Activated naive CD4-positive, alpha-beta T cell treated with anti-CD3 and anti-CD28 coated beads, Interleukin-2, amount 50 U/mL, for 16 hours (primary cell): Measurements from ENCODE around the gene CFAP410.
"Not testable (repeated sequence)": the region's sequence is repeated elsewhere in the genome, so short reads cannot be mapped to it uniquely, and the experiment has no call there.

ENCODE experiments used
- DNase-seq: peaks from one replicate; pipeline ENCODE4 v3.0.0-alpha.2; 2020

The CFAP410 gene

DNA sequence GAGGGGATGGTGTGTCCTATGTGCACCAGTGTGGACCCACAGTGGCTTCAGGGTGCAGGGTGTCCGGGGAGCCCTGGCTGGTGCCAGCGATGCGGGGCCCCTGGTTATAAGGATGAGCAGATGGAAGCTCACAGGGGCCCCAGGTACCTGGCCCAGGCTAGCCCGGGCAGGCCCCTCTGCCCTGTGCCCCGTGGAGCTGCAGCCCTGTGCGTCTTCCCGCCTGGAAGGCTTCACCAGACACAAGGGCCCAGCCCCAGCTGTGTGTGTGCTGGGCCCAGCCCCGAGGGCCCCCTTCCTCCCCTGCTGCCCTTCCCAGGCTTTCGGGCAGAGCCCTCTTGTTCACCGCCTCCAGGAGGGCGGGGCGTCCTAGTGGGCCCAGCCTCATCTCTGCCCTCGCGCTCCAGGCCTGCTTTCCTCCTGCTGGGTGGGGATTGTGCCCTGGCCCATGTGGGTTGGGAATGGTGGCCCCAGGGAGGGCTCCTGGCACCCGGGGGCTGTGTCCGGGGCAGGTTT lies 23.4 kb downstream of the CFAP410 start:
- no peak for DNase-seq

DNA sequence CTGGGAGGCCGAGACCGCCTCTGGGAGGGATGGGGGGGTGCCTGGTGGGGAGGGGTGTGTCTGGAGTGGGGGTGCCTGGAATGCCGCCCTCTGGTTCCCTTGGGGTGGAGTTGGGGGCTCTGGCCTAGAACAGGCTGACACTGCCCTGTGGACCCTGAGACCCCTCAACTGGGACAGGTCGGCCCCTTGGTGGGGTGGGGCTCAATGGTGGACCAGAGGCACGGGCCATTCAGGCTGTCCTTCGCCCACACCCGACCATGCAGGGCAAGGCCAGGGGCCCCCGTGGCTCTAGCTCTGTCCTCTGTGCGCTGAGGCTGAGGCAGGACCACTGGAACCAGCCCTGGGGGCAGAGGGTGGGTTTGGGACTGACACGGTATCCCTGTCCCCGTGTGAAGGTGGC lies 24.6 kb downstream of the CFAP410 start:
- no peak for DNase-seq

DNA sequence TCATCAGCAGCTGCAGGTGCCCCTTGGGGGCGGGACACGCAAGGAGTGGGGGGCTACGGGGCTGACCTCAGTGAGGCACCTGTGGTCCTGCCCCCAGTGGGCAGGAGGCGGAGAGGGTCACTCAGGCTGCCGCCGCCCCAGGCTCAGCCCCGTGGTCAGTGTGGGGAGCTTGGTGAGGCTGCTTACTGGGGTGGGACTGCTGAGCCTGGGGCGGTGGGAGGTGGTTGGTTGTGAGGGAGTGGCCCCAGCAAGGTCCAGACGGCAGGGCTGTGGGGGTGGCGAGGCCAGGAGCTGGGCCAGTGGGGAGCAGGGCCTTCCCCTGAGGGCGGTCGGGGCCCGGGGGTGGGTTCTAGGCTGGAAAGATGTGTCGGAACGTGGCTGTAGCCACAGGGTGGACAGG lies 25.1 kb downstream of the CFAP410 start:
- no peak for DNase-seq

DNA sequence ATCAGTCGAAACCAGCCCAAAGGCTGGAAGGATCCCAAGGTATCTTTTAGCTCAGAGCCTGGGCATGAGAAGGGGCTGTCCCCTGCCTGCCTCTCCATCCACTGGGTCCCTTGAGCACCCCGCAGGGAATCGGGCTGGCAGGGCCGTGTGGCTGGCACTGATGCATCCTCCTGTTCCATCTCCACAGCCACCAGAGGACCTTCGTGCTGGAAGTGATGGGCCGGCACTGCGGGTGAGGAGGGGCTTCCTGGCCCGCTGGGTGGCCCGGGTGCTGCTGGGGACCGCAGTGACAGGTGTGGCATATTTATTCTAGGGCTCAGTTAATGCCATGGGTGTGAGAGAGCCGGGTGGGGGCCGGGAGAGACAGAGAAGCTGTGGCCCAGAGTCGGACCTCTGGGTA lies 25.7 kb downstream of the CFAP410 start:
- DNase-seq = no peak

DNA sequence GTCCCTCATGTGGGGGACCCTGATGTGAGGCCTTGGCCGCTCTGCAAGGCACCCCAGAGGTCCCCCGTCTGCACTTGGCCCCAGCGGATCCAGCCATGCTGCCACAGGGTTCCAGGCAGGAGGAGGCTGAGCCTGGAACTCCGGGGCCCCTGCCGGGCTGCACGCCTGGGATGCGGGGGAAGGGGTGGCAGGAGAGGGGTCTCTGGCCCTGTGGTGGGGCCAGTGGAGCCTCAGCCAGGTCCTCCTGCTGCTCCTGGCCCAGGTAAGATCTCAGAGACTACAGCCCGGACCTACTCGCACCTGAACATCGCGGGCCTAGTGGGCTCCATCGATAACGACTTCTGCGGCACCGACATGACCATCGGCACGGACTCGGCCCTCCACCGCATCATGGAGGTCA lies 26.5 kb downstream of the CFAP410 start:
- no peak for DNase-seq

DNA sequence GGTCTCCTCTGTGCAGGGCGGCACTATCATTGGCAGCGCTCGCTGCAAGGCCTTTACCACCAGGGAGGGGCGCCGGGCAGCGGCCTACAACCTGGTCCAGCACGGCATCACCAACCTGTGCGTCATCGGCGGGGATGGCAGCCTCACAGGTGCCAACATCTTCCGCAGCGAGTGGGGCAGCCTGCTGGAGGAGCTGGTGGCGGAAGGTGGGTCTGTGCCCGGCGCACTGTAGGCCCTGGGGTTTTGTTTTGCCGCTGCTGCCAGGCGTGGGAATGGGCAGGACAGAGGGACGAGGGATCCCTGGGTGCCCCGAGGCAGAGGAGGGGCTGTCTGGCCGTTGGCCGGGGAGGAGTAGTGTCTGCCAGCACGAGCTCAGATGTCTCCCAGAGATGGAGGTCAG lies 27.1 kb downstream of the CFAP410 start:
- no peak for DNase-seq

DNA sequence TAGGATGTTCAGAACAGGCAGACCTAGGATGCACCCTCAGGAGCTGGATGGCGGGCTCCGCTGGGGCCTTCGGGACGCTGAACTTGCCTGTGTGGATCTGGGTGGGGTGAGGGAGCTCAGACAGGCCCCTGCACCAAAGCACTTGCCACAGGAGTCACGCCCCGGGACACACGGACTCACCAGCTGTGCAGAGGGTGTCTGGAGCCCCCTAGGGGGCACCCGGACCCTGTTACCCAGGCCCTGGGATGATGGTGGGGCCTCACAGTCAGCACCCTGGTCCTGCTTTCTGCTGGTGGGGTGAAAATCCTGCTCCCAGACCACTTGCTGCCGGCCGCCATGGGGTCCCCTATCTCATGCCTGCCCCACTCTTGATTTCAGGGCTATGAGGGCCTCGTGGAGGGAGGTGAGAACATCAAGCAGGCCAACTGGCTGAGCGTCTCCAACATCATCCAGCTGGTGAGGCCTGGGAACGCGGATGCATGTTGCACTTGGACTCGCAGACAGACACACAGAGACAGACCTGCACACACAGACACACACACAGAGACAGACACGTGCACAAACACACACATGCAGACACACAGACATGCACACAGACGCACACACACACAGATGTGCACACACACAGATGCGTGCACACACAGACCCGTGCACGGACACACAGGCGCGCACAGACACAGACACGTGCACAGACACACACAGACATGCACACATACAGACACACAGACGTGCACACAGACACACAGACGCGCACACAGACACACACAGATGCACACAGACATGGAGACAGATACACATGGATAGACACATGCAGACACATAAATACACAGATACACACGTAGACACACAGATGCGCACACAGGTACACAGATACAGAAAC lies 28.3 kb downstream of the CFAP410 start:
- no peak for DNase-seq

DNA sequence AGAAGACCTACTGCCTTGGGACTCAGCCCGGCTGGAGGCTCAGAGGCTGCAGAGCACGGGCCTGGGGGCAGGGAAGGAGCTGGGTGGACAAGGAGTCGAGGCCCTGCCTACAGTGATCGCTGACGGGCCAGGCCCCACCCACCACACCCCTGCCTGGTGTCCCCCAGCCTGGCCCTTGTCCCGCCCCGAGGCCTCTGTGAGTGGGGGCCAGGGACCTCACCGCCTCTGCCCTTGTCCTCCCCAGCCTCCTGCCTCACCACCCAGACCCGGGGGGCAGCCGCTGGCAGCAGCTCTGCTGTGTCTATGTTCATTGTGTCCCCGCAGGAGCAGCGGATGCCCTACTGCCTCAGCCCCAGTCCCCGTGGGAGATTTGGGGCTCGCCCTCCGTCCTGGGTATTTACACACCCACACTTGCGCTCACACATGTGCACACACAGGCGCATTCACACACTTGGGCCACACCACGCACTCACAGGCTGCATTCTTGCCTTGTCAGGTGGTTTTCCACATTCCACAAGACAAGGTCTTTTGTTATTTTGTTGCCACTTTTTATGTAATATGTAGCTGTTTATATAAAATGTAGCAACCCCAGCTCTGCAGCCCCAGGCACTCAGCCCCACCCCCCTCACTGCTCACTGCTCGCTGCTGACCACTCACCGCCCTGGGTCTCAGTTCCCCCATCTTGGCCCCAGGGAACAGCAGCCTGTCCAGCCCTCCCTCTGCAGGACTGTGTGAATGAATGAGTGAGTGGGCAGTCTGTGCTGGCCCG lies 32.1 kb downstream of the CFAP410 start:
- DNase-seq = no peak

DNA sequence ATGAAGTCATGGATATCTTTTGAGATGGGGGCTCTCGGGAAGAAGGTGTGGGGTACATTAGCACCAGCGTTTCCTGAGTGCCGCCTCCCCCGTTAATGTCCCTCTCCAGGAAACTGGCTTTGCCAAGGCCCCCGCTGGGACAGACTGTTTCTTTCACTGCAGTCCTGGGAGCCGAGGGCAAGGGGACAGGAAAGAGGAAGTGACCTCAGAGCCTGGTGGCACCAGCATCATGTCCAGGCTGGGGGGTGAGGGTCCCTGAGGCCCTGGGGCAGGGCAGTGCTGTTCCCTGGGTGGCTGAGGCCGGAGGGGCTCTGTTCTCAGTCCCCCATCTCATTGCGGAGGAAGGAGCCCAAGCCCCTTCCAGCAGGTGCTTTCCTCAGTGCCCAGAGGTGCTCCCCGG lies 33.5 kb downstream of the CFAP410 start:
- DNase-seq = no peak

DNA sequence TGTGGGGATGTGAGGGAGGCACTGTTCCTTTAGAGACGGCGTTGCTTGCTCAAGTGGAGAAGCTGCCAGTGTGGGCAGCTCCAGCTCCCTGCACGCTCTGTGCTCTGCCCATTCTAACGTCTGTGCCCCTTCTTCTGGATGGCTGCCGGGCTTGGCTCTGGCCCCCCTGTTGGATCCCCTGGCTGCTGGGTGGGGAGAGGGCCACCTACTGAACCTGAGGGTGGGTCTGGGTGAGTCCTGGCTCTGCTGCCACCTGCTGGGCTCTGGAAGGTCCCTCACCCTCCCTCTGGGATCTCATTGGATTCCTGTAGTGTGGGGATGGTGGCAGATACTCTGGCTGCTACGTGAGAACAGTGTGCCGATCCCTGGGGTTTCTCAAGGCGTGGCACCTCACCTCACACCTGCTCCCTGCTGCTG lies 34.3 kb downstream of the CFAP410 start:
- peak; percentile 57 for DNase-seq

DNA sequence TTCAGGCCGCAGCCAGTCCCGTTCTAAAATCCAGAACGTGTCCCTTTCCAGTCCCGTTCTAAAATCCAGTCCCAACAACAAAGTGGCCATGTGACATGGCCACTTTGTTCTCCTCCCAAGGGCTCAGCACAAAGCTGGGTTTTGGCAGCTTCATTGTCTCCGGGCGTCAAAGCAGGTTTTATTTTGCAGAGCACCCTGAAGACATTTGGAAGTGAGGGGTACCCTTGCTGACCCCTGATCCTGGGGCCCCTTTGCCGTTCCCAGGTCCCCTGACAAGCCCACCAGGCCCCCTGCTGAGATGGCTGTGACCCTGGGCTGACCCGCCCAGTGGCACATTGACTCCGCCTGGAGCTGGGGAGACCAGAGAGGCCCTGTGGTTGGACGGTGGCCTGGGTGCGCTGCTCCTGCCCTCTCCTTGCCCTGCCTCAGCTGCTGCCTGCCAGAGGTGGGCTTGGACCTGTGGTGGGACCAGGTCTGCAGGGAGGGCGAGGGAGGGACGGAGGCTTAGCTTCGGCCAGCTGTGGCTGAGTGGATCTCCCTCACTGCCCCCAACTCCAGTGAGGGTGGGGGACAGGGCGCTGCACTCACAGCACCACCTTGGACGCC lies 35.1 kb downstream of the CFAP410 start:
- no peak for DNase-seq

DNA sequence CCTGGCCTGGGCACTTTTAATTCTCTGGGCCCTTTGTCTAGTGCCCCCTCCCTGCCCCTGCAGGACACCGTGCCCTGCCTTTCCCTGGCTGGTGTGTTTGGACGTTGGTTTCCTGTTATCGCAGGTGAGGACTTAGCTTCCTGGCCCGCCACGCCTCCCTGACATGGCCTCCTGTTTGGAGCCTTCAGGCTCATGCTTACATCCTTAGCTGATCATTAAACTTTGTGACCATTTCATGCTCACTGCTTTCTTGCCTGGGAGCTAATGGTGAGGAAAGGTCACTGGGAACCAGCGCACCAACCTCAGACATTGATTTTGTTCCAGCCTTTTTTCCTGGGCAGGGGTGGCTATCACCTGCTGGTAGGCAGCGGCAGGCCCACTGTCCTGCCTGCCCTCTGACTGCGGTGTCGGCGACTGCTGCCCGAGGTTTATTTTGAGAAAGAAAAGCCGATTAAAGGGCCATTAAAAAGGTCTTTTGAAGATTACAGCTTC lies 35.7 kb downstream of the CFAP410 start:
- DNase-seq = no peak

DNA sequence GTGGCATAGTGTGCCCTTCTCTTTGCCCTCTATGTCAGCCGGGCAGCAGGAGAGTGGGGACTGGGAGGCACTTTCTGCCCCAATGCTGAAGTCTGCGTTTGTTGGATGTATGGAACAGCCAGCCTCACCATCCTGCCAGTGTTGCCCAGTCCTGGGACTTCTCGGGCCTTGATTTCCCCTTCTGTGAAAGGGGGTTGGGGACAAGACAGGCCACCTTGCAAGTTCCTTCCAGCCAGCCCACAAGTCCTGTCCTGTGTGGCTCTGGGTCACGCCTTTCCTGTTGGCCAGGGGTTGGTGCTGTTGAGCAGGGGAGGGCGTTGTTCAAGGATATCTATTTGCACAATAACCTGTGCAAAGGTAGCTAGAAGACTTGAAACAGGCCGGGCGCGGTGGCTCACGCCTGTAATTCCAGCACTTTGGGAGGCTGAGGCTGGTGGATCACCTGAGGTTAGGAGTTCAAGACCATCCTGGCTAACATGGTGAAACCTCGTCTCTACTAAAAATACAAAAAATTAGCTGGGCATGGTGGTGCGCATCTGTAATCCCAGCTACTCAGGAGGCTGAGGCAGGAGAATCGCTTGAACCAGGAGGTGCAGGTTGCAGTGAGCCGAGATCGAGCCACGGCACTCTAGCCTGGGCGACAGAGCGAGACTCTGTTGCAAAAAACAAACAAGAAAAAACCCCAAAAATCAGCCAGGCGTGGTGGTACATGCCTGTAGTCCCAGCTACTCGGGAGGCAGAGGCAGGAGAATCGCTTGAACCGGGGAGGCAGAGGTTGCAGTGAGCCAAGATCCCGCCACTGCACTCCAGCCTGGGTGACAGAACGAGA lies 36.4 kb downstream of the CFAP410 start:
- DNase-seq = not testable (repeated sequence)

DNA sequence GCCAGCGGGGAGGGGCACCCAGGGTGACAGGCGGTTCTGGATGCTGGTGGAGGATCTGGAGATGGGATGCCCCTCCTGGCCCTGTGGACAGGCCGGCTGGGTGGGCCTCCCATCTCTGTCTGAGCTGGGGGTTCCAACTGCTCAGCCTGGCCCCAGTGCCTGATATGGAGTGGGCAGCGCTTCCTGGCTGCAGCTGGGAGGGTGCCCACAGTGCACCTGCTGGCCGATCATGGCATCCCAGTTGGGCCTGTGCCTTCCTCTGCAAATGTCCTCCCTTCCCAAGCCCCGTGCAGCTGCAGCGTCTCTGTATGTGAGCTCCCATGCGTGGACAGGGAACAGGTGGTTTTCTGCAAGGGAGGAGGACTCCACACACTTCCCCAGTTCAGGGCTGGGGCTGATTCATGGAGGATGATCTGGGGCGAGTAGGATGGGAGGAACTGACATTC lies 37.2 kb downstream of the CFAP410 start:
- DNase-seq = no peak

DNA sequence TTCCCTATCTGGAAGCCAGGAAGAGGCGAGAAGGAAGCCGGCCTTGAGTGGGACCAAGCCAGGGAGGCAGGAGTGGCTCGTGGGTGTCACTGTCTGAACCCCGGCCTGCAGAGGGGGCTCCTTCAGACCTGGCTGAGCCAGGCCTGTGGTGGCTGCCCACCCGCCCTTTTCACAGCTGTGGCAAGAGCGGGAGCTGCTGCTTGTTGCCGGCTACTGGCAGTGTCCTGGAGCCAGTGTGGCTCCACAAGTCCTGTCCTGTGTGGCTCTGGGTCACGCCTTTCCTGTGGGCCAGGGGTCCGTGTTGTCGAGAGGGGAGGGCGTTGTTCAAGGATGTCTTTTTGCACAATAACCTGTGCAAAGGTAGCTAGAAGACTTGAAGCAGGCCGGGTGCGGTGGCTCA lies 38.0 kb downstream of the CFAP410 start:
- no peak for DNase-seq

DNA sequence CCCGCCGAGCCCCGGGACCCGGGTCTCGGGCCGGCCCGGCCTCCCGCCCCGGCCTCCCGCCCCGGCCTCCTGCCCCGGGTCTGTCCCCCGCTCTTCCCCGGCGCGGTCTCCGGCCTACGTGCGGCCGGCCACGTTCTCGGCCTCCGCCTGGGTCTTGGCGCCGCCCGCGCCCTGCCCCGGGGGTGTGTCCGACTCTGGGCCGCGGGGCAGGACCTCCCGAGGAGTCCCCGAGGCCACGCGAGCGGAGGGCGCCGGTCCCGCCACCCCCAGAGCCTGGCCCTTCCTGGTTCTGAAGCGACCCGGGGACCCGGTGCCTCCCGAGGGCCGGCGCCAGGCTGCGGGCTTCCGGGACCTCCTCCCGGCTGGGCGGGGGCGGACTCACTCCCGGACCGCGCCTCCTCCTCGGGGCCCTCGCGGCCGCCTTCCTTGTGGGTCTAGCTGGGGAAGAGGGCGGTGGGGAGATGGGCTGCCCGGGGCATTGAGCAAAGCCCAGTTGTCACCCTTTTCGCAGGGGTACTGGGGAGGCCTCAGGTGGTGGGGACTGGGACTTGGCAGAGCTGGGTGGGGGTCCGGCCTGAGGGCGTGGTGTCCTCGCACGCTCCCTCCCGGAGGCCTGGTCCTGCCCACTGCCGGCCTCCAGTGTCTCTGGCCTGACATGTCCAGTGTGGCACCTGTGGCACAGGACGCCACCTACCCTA lies 38.8 kb downstream of the CFAP410 start:
- peak; percentile 56 for DNase-seq

DNA sequence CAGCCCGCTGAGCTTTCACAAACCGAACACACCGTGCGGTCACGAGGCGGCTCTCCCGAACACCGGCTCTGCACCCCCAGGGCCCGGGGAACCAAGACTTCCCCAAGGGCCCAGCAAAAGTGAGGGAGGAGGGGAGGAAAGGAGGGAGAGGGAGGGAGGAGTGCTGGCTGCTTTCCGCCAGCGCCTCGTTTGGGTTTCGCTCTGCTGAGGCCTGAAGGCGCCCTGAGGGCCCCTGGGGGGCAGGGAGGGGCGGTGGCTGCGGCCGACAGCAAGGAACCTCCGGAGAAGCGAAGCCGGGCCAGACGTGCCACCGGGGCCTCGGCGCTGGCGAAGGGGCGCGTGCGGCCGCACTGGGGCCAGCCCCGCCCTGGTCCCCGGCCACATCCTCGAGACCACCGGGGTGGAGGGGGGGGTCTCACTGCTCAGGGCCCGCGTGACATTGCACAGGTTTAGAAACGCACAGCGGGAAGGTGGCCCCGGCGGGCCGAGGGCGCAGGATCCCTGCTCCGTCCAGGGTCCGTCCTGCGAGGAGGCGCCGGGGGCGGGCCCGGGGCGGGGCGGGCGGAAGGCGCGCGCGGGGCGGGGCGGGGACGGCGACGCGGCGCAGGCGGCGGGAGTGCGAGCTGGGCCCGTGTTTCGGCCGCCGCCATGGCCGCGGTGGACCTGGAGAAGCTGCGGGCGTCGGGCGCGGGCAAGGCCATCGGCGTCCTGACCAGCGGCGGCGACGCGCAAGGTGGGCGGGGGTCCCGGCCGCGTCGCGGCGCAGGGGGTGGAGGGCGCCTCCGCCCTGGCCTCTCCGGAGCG lies 39.5 kb downstream of the CFAP410 start, which contains the start of gene PFKL:
Gene PFKL (plus strand): TSS at position 596 of the 804 bp plus-strand sequence. CDS start 53 bp downstream, at position 649.
- DNase-seq = peak; percentile 57

DNA sequence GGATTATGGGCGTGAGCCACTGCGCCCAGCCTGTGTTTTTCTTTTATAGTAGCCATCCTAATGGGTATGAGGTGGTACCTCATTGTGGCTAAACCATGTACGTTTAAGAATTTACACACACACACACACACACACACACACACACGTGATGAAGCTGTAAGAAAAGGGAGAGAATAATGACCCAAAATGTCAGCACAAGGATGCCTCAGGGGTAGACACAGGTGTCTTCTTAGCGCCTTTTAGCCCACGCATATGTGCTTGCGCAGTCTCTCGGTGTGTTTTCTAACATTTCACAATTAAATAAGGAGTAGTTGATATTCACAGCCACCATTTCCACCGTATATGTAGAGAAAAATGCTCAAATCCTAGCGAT lies 40.1 kb downstream of the CFAP410 start:
- DNase-seq = no peak

DNA sequence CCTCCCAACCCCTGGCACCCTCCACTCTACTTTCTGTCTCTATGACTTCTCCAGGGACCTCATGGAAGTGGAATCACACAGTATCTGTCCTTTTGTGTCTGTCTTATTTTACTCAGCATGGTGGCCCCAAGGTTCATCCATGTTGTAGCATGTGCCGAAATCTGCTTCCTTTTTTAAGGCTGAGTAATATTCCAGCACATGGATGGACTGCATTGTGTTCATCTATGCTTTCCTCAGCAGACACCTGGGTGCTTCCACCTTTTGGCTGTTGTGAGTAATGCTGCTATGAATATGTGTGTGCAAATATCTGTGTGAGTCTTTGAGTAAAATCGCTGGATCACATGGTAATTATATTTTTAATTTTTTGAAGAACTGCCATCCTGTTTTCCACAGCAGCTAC lies 40.9 kb downstream of the CFAP410 start:
- DNase-seq = no peak

DNA sequence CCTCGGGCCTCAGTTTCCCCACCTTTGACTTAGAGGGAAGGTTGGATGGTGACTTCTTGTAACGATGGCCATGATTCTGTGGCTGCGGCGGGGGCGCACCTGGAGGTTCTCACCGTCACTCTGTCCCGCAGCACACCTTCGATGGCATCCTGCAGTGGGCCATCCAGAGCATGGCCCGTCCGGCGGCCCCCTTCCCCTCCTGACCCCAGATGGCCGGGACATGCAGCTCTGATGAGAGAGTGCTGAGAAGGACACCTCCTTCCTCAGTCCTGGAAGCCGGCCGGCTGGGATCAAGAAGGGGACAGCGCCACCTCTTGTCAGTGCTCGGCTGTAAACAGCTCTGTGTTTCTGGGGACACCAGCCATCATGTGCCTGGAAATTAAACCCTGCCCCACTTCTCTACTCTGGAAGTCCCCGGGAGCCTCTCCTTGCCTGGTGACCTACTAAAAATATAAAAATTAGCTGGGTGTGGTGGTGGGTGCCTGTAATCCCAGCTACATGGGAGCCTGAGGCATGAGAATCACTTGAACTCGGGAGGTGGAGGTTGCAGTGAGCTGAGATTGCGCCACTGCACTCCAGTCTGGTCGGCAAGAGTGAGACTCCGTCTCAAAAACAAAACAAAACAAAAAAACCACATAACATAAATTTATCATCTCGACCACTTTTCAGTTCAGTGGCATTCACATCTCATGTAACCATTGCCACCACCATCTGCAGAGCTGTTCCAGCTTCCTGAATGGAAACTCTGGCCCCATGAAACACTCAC lies 41.5 kb downstream of the CFAP410 start:
- peak; percentile 74 for DNase-seq
